Measurements from ENCODE around the gene NTRK3. TPM values are rescaled to one million over a fixed set of nuclear protein-coding genes. Genes with fewer than 3 reads are reported as not detected.

Gene NTRK3
- total RNA-seq, 4 donors from 2014 or later, result 5.3 to 11.7 (median 6.3) TPM

DNA sequence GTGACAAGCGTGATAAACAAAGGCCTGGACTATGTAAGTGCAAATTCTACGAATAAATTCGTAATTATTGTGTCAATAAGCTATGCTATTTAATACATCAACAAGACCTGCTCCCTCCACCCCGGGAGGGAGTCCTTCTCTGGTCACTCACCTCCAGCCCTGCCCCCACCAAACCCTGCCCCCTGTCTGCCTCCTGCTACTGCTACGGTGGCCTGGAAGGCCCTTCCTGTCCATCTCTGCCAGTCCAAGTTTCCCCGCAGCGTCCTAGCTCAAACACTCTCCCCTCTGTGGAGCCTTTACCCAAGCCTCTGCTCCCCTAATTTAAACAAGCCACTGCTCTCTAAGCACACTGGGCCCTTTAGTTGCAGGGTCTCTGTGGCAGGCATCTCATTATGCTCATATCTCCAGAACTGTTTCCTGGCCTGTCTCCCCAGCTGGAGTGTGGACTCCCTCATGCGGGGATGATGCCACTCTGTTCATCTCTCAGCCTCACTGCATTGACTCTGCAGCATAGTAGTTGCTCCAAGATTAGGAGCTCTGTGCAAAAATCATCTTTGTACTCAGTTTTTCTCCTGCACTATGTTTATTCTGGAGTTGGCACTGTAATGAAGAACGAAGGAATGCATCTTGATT, 241.2 kb downstream of the NTRK3 start:
- DNase-seq (ENCODE audit: low spot score in 2 of 2), result no peak
- 63% methylated on average over 9 of the region's 9 CpGs for WGBS
- no peak overlapping the region for H3K27ac ChIP-seq
- H3K27me3 ChIP-seq, result no peaks in the 10 kb centered on the region
- TF ChIP-seq, protein P1, sequence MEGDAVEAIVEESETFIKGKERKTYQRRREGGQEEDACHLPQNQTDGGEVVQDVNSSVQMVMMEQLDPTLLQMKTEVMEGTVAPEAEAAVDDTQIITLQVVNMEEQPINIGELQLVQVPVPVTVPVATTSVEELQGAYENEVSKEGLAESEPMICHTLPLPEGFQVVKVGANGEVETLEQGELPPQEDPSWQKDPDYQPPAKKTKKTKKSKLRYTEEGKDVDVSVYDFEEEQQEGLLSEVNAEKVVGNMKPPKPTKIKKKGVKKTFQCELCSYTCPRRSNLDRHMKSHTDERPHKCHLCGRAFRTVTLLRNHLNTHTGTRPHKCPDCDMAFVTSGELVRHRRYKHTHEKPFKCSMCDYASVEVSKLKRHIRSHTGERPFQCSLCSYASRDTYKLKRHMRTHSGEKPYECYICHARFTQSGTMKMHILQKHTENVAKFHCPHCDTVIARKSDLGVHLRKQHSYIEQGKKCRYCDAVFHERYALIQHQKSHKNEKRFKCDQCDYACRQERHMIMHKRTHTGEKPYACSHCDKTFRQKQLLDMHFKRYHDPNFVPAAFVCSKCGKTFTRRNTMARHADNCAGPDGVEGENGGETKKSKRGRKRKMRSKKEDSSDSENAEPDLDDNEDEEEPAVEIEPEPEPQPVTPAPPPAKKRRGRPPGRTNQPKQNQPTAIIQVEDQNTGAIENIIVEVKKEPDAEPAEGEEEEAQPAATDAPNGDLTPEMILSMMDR (IDR thresholded peaks at IDR 0.05), result no peak
- TF ChIP-seq EP300 (IDR thresholded peaks at IDR 0.05) (no peak), POLR2A (IDR thresholded peaks at IDR 0.05) (no peak)
- no peak overlapping the region for H3K4me3 ChIP-seq
- no peaks in the 10 kb centered on the region for H3K9me3 ChIP-seq
- H3K36me3 ChIP-seq, result no peaks in the 10 kb centered on the region
- H3K4me1 ChIP-seq, result peaks cover 6% of the 10 kb centered on the region

DNA sequence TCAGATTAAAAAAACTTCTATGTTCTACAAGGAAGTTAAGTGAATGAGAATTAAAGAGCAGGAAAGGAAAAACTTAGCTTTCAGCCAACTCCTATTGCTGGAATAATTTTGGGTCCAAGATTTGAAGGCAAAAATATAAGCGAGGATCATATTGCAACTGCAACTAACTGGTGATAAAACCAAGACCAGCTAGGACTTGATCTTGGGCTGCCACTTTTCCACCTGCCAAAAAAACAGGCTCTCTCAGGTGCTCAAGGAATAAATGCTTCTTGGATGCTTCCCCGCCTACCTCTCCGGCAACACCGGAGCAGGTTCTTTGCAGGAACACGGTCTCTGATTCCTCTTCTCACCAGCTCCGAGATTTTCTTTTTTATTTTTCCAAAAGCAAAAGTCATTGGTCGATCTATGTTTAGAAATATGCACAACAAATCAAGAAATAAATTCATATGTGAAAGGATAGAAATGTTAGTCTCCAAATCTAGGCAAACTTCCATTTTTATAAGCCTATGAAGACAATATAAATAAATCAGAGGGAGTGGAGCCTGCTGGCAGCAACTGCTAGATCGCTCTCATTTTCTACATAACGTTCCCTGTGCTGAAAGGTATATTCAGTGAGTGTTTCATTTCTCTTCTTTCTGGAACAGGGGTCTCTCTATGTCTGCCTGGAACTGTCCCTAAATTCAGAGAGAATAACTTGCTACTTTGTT, 241.9 kb downstream of the NTRK3 start:
- Histone ChIP-seq H3K4me3 (no peak overlapping the region), H3K9me3 (no peaks in the 10 kb centered on the region), H3K27me3 (no peaks in the 10 kb centered on the region), H3K4me1 (peaks cover 6% of the 10 kb centered on the region), H3K27ac (no peak overlapping the region), H3K36me3 (no peaks in the 10 kb centered on the region)
- 47% methylated on average over 9 of the region's 9 CpGs for WGBS
- no peak for DNase-seq (ENCODE audit: low spot score in 2 of 2)
- no peak for TF ChIP-seq POLR2A (IDR thresholded peaks at IDR 0.05)
- TF ChIP-seq, protein P1 (IDR thresholded peaks at IDR 0.05), result no peak

DNA sequence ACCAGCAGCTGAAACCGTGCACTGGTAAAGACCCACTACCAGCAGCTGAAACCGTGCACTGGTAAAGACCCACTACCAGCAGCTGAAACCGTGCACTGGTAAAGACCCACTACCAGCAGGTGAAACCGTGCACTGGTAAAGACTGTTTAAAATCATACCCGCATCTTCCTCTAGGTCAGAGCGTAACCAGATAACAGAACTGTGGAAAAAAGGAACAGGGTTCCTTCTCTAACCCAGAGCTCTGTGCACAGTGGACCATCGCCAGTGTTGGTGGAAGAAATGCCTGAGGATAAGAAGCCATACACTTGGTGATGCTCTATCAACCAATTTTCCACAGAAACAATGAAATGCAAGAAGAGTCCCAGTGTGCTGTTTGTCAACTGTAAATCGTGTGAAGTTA, 243.4 kb downstream of the NTRK3 start:
- no peak overlapping the region for H3K27ac ChIP-seq
- TF ChIP-seq POLR2AphosphoS5 (IDR thresholded peaks at IDR 0.05) (no peak), EP300 (IDR thresholded peaks at IDR 0.05) (no peak), POLR2A (IDR thresholded peaks at IDR 0.05) (no peak)
- no peaks in the 10 kb centered on the region for H3K36me3 ChIP-seq
- H3K27me3 ChIP-seq, result no peaks in the 10 kb centered on the region
- no peak overlapping the region for H3K4me3 ChIP-seq
- peaks cover 6% of the 10 kb centered on the region for H3K4me1 ChIP-seq
- no peaks in the 10 kb centered on the region for H3K9me3 ChIP-seq
- no peak for DNase-seq (ENCODE audit: low spot score in 2 of 2)
- WGBS, result 98% methylated on average over 6 of the region's 8 CpGs

DNA sequence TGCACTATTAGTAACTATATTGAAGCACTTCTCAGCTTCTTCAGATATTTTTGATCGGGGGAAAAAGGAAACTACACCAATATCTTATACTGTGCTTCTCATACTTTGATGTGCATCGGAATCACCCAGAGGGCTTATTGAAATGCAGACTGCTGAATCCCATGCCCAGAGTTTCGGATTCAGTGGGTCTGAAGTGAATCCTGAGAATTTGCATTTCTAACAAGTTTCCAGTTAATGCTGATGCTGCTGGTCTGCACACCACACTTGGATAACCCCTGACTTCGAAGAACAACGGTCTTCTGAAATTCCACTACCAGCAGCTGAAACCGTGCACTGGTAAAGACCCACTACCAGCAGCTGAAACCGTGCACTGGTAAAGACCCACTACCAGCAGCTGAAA, 243.9 kb downstream of the NTRK3 start:
- WGBS, result 83% methylated on average over 6 of the region's 7 CpGs
- no peak overlapping the region for H3K4me3 ChIP-seq
- TF ChIP-seq POLR2A (IDR thresholded peaks at IDR 0.05), result no peak
- TF ChIP-seq, protein P1 (IDR thresholded peaks at IDR 0.05), result no peak
- no peak for TF ChIP-seq POLR2AphosphoS5 (IDR thresholded peaks at IDR 0.05)
- TF ChIP-seq EP300 (IDR thresholded peaks at IDR 0.05), result no peak
- no peak overlapping the region for H3K27ac ChIP-seq
- no peaks in the 10 kb centered on the region for H3K36me3 ChIP-seq
- no peak for DNase-seq (ENCODE audit: low spot score in 2 of 2)
- H3K27me3 ChIP-seq, result no peaks in the 10 kb centered on the region
- peaks cover 6% of the 10 kb centered on the region for H3K4me1 ChIP-seq
- no peaks in the 10 kb centered on the region for H3K9me3 ChIP-seq

DNA sequence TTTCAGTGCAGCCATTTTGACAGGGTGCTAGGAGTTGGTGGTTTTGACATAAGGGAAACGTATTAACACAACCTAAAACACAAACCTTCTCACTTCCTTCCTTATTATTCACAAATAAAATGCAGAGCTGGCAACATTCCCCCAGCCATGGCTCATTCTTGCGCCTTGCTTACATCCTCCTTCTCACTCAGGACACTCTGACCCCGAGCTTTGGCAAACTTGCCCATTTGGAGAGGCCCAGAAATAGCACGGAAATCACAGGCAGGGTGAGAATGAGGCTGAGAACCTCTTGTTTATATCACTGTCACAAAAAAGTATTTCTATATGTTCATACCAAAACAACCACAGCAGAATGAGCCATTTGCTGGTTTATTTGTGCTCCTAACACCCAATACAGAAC, 244.3 kb downstream of the NTRK3 start:
- 74% methylated on average over 4 of the region's 4 CpGs for WGBS
- no peak for DNase-seq (ENCODE audit: low spot score in 2 of 2)
- Histone ChIP-seq H3K36me3 (no peaks in the 10 kb centered on the region), H3K4me3 (no peak overlapping the region), H3K27ac (no peak overlapping the region), H3K9me3 (no peaks in the 10 kb centered on the region), H3K4me1 (peaks cover 6% of the 10 kb centered on the region), H3K27me3 (no peaks in the 10 kb centered on the region)
- TF ChIP-seq POLR2AphosphoS5 (IDR thresholded peaks at IDR 0.05), result no peak
- no peak for TF ChIP-seq EP300 (IDR thresholded peaks at IDR 0.05)
- TF ChIP-seq, protein P1 (IDR thresholded peaks at IDR 0.05), result no peak
- TF ChIP-seq POLR2A (IDR thresholded peaks at IDR 0.05), result no peak

Measured in suprapubic skin (tissue), 4 donors.